Natural killer cell (primary cell): ENCODE results near the gene NPLOC4. TPM values are rescaled to one million over a fixed set of nuclear protein-coding genes. Genes with fewer than 3 reads are reported as not detected.
A peak's percentile ranks its signal among the peaks of the same experiment; 100 is the strongest.

Experiments used
- ATAC-seq, 3 donors: fragments of 150-1000 bp in 2 of 3; fragments of 200-7000 bp in 1 of 3; cut with Tn5 transposase; 1 replicate in 1 of 3; 2 replicates in 2 of 3; pipeline ENCODE4 v1.10.0; 2021; ENCODE audit warnings: mild to moderate bottlenecking in 2 of 3, moderate library complexity in 2 of 3
- DNase-seq, 2 donors: peaks; one replicate each; pipeline versions ENCODE4 v3.0.0 to v3.0.0-alpha.2; 2013 to 2021; ENCODE audit warnings: mixed read lengths in 1 of 2
- H3K27ac ChIP-seq: one replicate; pipeline ENCODE4 v1.5.1; 2013; ENCODE audit warnings: mild to moderate bottlenecking, low read length
- H3K27me3 ChIP-seq: one replicate; pipeline ENCODE4 v1.6.1; 2013; ENCODE audit warnings: low read length; ENCODE audit not compliant: control insufficient read depth, insufficient read depth
- H3K36me3 ChIP-seq: one replicate; pipeline ENCODE4 v1.6.1; 2013; ENCODE audit warnings: low read length; ENCODE audit not compliant: control insufficient read depth, insufficient read depth
- H3K4me1 ChIP-seq: one replicate; pipeline ENCODE4 v1.6.1; 2013; ENCODE audit warnings: low read length; ENCODE audit not compliant: control insufficient read depth, insufficient read depth
- H3K4me3 ChIP-seq: one replicate; pipeline ENCODE4 v1.5.1; 2013; ENCODE audit warnings: low read length
- H3K9me3 ChIP-seq: one replicate; pipeline ENCODE4 v1.6.1; 2013; ENCODE audit warnings: low read length; ENCODE audit not compliant: control insufficient read depth, insufficient read depth
- H3K27ac Mint-ChIP-seq, 2 donors: one replicate each; pipeline ENCODE4 v1.8.0; 2022; ENCODE audit warnings: mild to moderate bottlenecking in 2 of 2, mixed read lengths in 2 of 2, moderate library complexity in 1 of 2
- H3K27me3 Mint-ChIP-seq, 2 donors: one replicate each; pipeline ENCODE4 v1.8.0; 2022; ENCODE audit warnings: low read depth in 2 of 2, mixed read lengths in 2 of 2
- H3K36me3 Mint-ChIP-seq: one replicate; pipeline ENCODE4 v1.8.0; 2022; ENCODE audit warnings: mixed read lengths
- H3K4me1 Mint-ChIP-seq, 2 donors: one replicate each; pipeline ENCODE4 v1.8.0; 2022; ENCODE audit warnings: mixed read lengths in 2 of 2
- H3K4me3 Mint-ChIP-seq: one replicate; pipeline ENCODE4 v1.8.0; 2022; ENCODE audit warnings: mild to moderate bottlenecking, moderate library complexity, mixed read lengths
- H3K9me3 Mint-ChIP-seq, 2 donors: one replicate each; pipeline ENCODE4 v1.8.0; 2022; ENCODE audit warnings: mixed read lengths in 2 of 2
- CTCF ChIP-seq: fragments of 200-600 bp; IDR thresholded peaks from one replicate; pipeline ENCODE4 v1.8.0; 2022; ENCODE audit warnings: antibody characterized with exemption
- WGBS: methylation state at CpG from one replicate; pipeline ENCODE4 v1.1.7; 2013; ENCODE audit warnings: missing lambda C conversion rate; ENCODE audit not compliant: insufficient coverage; 5-methylcytosine and 5-hydroxymethylcytosine counted together
- intact Hi-C: fragments of 100-400 bp; cut with micrococcal nuclease; formaldehyde crosslinking; loops from one replicate; pipeline ENCODE4 v1.14.2; 2022
- total RNA-seq, 4 donors: library from RNA; stranded (reverse); fragments of 120-200 nt in 1 of 4; gene quantifications; one replicate each; pipeline versions ENCODE4 v1.2.3 to v1.2.4, GENCODE V29; 2013 to 2022

Gene NPLOC4
- total RNA-seq, 3 donors from 2014 or later (not counting 1 experiment from before 2014, with no cell fraction given), result 96.2 to 117 (median 99.1) TPM

- no peak overlapping the region for H3K27ac ChIP-seq
These were observed 80.7 kb downstream of the NPLOC4 start for GRCh38 chr17:81556175-81556691.

GRCh38 chr17:81553616-81554181 lies 83.2 kb downstream of the NPLOC4 start:
- intact Hi-C loops, result loop anchor here (2.0 kb wide), 1 partner anchor 35 kb away; no protein-coding TSS in a partner anchor
- Histone ChIP-seq H3K27ac (peak overlapping the region; percentile 50), H3K36me3 (peaks cover 14% of the 10 kb centered on the region), H3K9me3 (no peaks in the 10 kb centered on the region), H3K4me3 (peak overlapping the region; percentile 78), H3K4me1 (peaks cover 30% of the 10 kb centered on the region), H3K27me3 (no peaks in the 10 kb centered on the region)
- no peak for TF ChIP-seq CTCF
- H3K4me3 Mint-ChIP-seq, result peak overlapping the region; percentile 93
- peaks cover 24 to 32% of the 10 kb centered on the region in 2 donors for H3K4me1 Mint-ChIP-seq
- H3K27ac Mint-ChIP-seq, result peak overlapping the region; percentile 85 to 87
- H3K27me3 Mint-ChIP-seq, result no peaks in the 10 kb centered on the region
- WGBS, result 20% methylated on average over 24 of the region's 24 CpGs
- peak in 1 of 3 donors; percentile 7 for ATAC-seq
- H3K36me3 Mint-ChIP-seq, result no peaks in the 10 kb centered on the region
- DNase-seq, result no peak
- H3K9me3 Mint-ChIP-seq, result no peaks in the 10 kb centered on the region

More at GRCh38 chr17:81556175-81556691, 80.7 kb downstream of the NPLOC4 start:
- Mint-ChIP-seq H3K36me3 (no peaks in the 10 kb centered on the region), H3K4me1 (peaks cover 21 to 23% of the 10 kb centered on the region in 2 donors), H3K27ac (no peak overlapping the region), H3K9me3 (no peaks in the 10 kb centered on the region), H3K4me3 (no peak overlapping the region), H3K27me3 (no peaks in the 10 kb centered on the region)
- intact Hi-C loops, result no loop called here
- DNase-seq (no peak), ATAC-seq (no peak)
- Histone ChIP-seq H3K9me3 (no peaks in the 10 kb centered on the region), H3K4me3 (no peak overlapping the region), H3K27me3 (no peaks in the 10 kb centered on the region), H3K36me3 (peaks cover 19% of the 10 kb centered on the region), H3K4me1 (peaks cover 22% of the 10 kb centered on the region)
- TF ChIP-seq CTCF, result no peak
- WGBS, result 92% methylated on average over 9 of the region's 9 CpGs

- peak; percentile 68 to 79 (median 71) for ATAC-seq
- Histone ChIP-seq H3K9me3 (no peaks in the 10 kb centered on the region), H3K4me1 (peaks cover 30% of the 10 kb centered on the region), H3K4me3 (peak overlapping the region; percentile 78), H3K27me3 (no peaks in the 10 kb centered on the region), H3K36me3 (peaks cover 12% of the 10 kb centered on the region), H3K27ac (peak overlapping the region; percentile 57)
- WGBS, result 0% methylated on average over 18 of the region's 19 CpGs
- peak overlapping the region; percentile 85 to 87 for H3K27ac Mint-ChIP-seq
- peak; percentile 55 to 90 for DNase-seq
- peaks cover 24 to 32% of the 10 kb centered on the region in 2 donors for H3K4me1 Mint-ChIP-seq
- H3K4me3 Mint-ChIP-seq, result peak overlapping the region; percentile 93
- intact Hi-C loops, result loop anchor here (2.0 kb wide), 1 partner anchor 34 kb away; no protein-coding TSS in a partner anchor
- TF ChIP-seq CTCF, result peak; percentile 21
- H3K27me3 Mint-ChIP-seq, result no peaks in the 10 kb centered on the region
- H3K36me3 Mint-ChIP-seq, result no peaks in the 10 kb centered on the region
- no peaks in the 10 kb centered on the region for H3K9me3 Mint-ChIP-seq
These were observed 83.8 kb downstream of the NPLOC4 start for GRCh38 chr17:81553018-81553615.
